Measurements from ENCODE around the gene SLC35F2.
"Not testable (repeated sequence)": the region's sequence is repeated elsewhere in the genome, so short reads cannot be mapped to it uniquely, and the experiment has no call there.

The SLC35F2 gene

GRCh38 chr11:107882095-107882820 is 23.7 kb upstream of the SLC35F2 start:
- Histone ChIP-seq H3K36me3 (ENCODE audit: control insufficient read depth in 1 of 2, insufficient read depth in 2 of 2, low read depth in 1 of 2, low read length in 2 of 2) (no peaks in the 10 kb centered on the region), H3K23ac (ENCODE audit: low read length in 2 of 2) (no peak overlapping the region), H2BK5ac (ENCODE audit: low read depth, low read length, poor library complexity, severe bottlenecking) (no peak overlapping the region), H2AK5ac (ENCODE audit: low read length, severe bottlenecking) (no peak overlapping the region), H2BK12ac (ENCODE audit: low read length in 2 of 2) (no peak overlapping the region), H3K9me3 (ENCODE audit: control insufficient read depth, low read length) (no peaks in the 10 kb centered on the region), H3K4me3 (ENCODE audit: insufficient read depth in 1 of 2, low read depth in 1 of 2, low read length in 2 of 2) (no peak overlapping the region), H3K9ac (ENCODE audit: low read length) (no peak overlapping the region), H3K18ac (ENCODE audit: low read depth in 1 of 2, low read length in 2 of 2) (no peak overlapping the region), H3K4me1 (ENCODE audit: control insufficient read depth, insufficient read depth, low read depth, low read length) (no peaks in the 10 kb centered on the region), H2BK120ac (ENCODE audit: low read depth, low read length) (no peak overlapping the region), H2BK15ac (ENCODE audit: low read depth, poor library complexity, severe bottlenecking) (no peak overlapping the region), H3K27me3 (ENCODE audit: control insufficient read depth in 1 of 2, insufficient read depth in 1 of 2, low read length in 2 of 2) (no peaks in the 10 kb centered on the region), H4K8ac (ENCODE audit: low read length) (no peak overlapping the region), H3K14ac (ENCODE audit: low read length in 2 of 2) (no peak overlapping the region), H2AFZ (ENCODE audit: low read depth, low read length) (no peak overlapping the region), H4K91ac (ENCODE audit: low read length) (no peak overlapping the region), H3K4me2 (ENCODE audit: low read length, poor library complexity, severe bottlenecking) (no peak overlapping the region), H3K27ac (ENCODE audit: low read length, poor library complexity, severe bottlenecking) (no peak overlapping the region), H3K4ac (ENCODE audit: low read depth in 1 of 2, low read length in 2 of 2) (no peak overlapping the region), H3K79me1 (replicated peaks; ENCODE audit: low read length, poor library complexity, severe bottlenecking) (no peaks in the 10 kb centered on the region)
- WGBS, result 91% methylated on average over 3 of the region's 3 CpGs
- no peak for DNase-seq

- not testable (repeated sequence) for H3K9me3 ChIP-seq (ENCODE audit: control insufficient read depth, low read length); H3K4me2 ChIP-seq (ENCODE audit: low read length, poor library complexity, severe bottlenecking); H2BK15ac ChIP-seq (ENCODE audit: low read depth, poor library complexity, severe bottlenecking); H3K4me3 ChIP-seq (ENCODE audit: insufficient read depth in 1 of 2, low read depth in 1 of 2, low read length in 2 of 2); H3K27me3 ChIP-seq (ENCODE audit: control insufficient read depth in 1 of 2, insufficient read depth in 1 of 2, low read length in 2 of 2); H3K36me3 ChIP-seq (ENCODE audit: control insufficient read depth in 1 of 2, insufficient read depth in 2 of 2, low read depth in 1 of 2, low read length in 2 of 2); H2BK120ac ChIP-seq (ENCODE audit: low read depth, low read length); H3K4ac ChIP-seq (ENCODE audit: low read depth in 1 of 2, low read length in 2 of 2); H2BK5ac ChIP-seq (ENCODE audit: low read depth, low read length, poor library complexity, severe bottlenecking); H3K4me1 ChIP-seq (ENCODE audit: control insufficient read depth, insufficient read depth, low read depth, low read length); H2AFZ ChIP-seq (ENCODE audit: low read depth, low read length); H2BK12ac ChIP-seq (ENCODE audit: low read length in 2 of 2); H3K27ac ChIP-seq (ENCODE audit: low read length, poor library complexity, severe bottlenecking); H4K91ac ChIP-seq (ENCODE audit: low read length); H4K8ac ChIP-seq (ENCODE audit: low read length); H2AK5ac ChIP-seq (ENCODE audit: low read length, severe bottlenecking); H3K9ac ChIP-seq (ENCODE audit: low read length); H3K14ac ChIP-seq (ENCODE audit: low read length in 2 of 2); DNase-seq; H3K18ac ChIP-seq (ENCODE audit: low read depth in 1 of 2, low read length in 2 of 2); H3K79me1 ChIP-seq (replicated peaks; ENCODE audit: low read length, poor library complexity, severe bottlenecking); H3K23ac ChIP-seq (ENCODE audit: low read length in 2 of 2)
- WGBS, result 89% methylated on average over 9 of the region's 9 CpGs
Measured at GRCh38 chr11:107881471-107881870, 22.9 kb upstream of the SLC35F2 start.

GRCh38 chr11:107876141-107876540 is 17.6 kb upstream of the SLC35F2 start:
- H2AK5ac ChIP-seq (ENCODE audit: low read length, severe bottlenecking), result no peak overlapping the region
- WGBS, result 83% methylated on average over 1 of the region's 2 CpGs
- H3K9me3 ChIP-seq (ENCODE audit: control insufficient read depth, low read length), result no peaks in the 10 kb centered on the region

GRCh38 chr11:107864591-107864990 is 6.0 kb upstream of the SLC35F2 start:
- Histone ChIP-seq H3K4me3 (ENCODE audit: insufficient read depth in 1 of 2, low read depth in 1 of 2, low read length in 2 of 2) (no peak overlapping the region), H3K18ac (ENCODE audit: low read depth in 1 of 2, low read length in 2 of 2) (no peak overlapping the region), H2BK12ac (ENCODE audit: low read length in 2 of 2) (no peak overlapping the region), H3K9me3 (ENCODE audit: control insufficient read depth, low read length) (no peaks in the 10 kb centered on the region), H3K23ac (ENCODE audit: low read length in 2 of 2) (no peak overlapping the region), H2AFZ (ENCODE audit: low read depth, low read length) (no peak overlapping the region), H3K79me1 (replicated peaks; ENCODE audit: low read length, poor library complexity, severe bottlenecking) (no peaks in the 10 kb centered on the region), H3K9ac (ENCODE audit: low read length) (no peak overlapping the region), H2BK120ac (ENCODE audit: low read depth, low read length) (no peak overlapping the region), H3K4me2 (ENCODE audit: low read length, poor library complexity, severe bottlenecking) (no peak overlapping the region), H3K27me3 (ENCODE audit: control insufficient read depth in 1 of 2, insufficient read depth in 1 of 2, low read length in 2 of 2) (no peaks in the 10 kb centered on the region), H2AK5ac (ENCODE audit: low read length, severe bottlenecking) (no peak overlapping the region), H3K4me1 (ENCODE audit: control insufficient read depth, insufficient read depth, low read depth, low read length) (no peaks in the 10 kb centered on the region), H4K91ac (ENCODE audit: low read length) (no peak overlapping the region), H3K14ac (ENCODE audit: low read length in 2 of 2) (no peak overlapping the region), H4K8ac (ENCODE audit: low read length) (no peak overlapping the region), H3K36me3 (ENCODE audit: control insufficient read depth in 1 of 2, insufficient read depth in 2 of 2, low read depth in 1 of 2, low read length in 2 of 2) (no peaks in the 10 kb centered on the region), H3K27ac (ENCODE audit: low read length, poor library complexity, severe bottlenecking) (no peak overlapping the region), H2BK5ac (ENCODE audit: low read depth, low read length, poor library complexity, severe bottlenecking) (no peak overlapping the region), H2BK15ac (ENCODE audit: low read depth, poor library complexity, severe bottlenecking) (no peak overlapping the region), H3K4ac (ENCODE audit: low read depth in 1 of 2, low read length in 2 of 2) (no peak overlapping the region)
- DNase-seq, result no peak
- 77% methylated on average over 4 of the region's 4 CpGs for WGBS

More at GRCh38 chr11:107876141-107876540, 17.6 kb upstream of the SLC35F2 start:
- Histone ChIP-seq H3K27ac (ENCODE audit: low read length, poor library complexity, severe bottlenecking) (no peak overlapping the region), H2BK120ac (ENCODE audit: low read depth, low read length) (no peak overlapping the region), H3K27me3 (ENCODE audit: control insufficient read depth in 1 of 2, insufficient read depth in 1 of 2, low read length in 2 of 2) (no peaks in the 10 kb centered on the region), H3K4me2 (ENCODE audit: low read length, poor library complexity, severe bottlenecking) (no peak overlapping the region), H3K4ac (ENCODE audit: low read depth in 1 of 2, low read length in 2 of 2) (no peak overlapping the region), H4K8ac (ENCODE audit: low read length) (no peak overlapping the region), H3K4me3 (ENCODE audit: insufficient read depth in 1 of 2, low read depth in 1 of 2, low read length in 2 of 2) (no peak overlapping the region), H3K14ac (ENCODE audit: low read length in 2 of 2) (no peak overlapping the region), H2BK15ac (ENCODE audit: low read depth, poor library complexity, severe bottlenecking) (no peak overlapping the region), H3K4me1 (ENCODE audit: control insufficient read depth, insufficient read depth, low read depth, low read length) (no peaks in the 10 kb centered on the region), H3K18ac (ENCODE audit: low read depth in 1 of 2, low read length in 2 of 2) (no peak overlapping the region), H3K9ac (ENCODE audit: low read length) (no peak overlapping the region), H3K79me1 (replicated peaks; ENCODE audit: low read length, poor library complexity, severe bottlenecking) (no peaks in the 10 kb centered on the region), H3K36me3 (ENCODE audit: control insufficient read depth in 1 of 2, insufficient read depth in 2 of 2, low read depth in 1 of 2, low read length in 2 of 2) (no peaks in the 10 kb centered on the region), H3K23ac (ENCODE audit: low read length in 2 of 2) (no peak overlapping the region), H2AFZ (ENCODE audit: low read depth, low read length) (no peak overlapping the region), H4K91ac (ENCODE audit: low read length) (no peak overlapping the region), H2BK5ac (ENCODE audit: low read depth, low read length, poor library complexity, severe bottlenecking) (no peak overlapping the region), H2BK12ac (ENCODE audit: low read length in 2 of 2) (no peak overlapping the region)
- no peak for DNase-seq
